Gastroesophageal sphincter (tissue), 4 donors: ENCODE results near the gene CDC34. TPM values are rescaled to one million over a fixed set of nuclear protein-coding genes. Genes with fewer than 3 reads are reported as not detected.

ENCODE experiments used
- ATAC-seq: fragments of 150-250 bp; one replicate; pipeline ENCODE4 v1.9.1; 2016; ENCODE audit warnings: mild to moderate bottlenecking, moderate library complexity
- H3K27ac ChIP-seq, 4 donors: fragments of 200-600 bp; sonication (generic) in 3 of 4; 1 replicate in 3 of 4; 2 replicates in 1 of 4; pipeline ENCODE4 v1.5.1; 2016 to 2019
- H3K27me3 ChIP-seq: fragments of 200-600 bp; sonication (generic); one replicate; pipeline ENCODE4 v1.5.1; 2019
- H3K36me3 ChIP-seq, 2 donors: fragments of 200-600 bp; sonication (generic); one replicate each; pipeline ENCODE4 v1.5.1; 2019; ENCODE audit warnings: control low read depth in 1 of 2
- H3K4me1 ChIP-seq, 3 donors: fragments of 200-600 bp; sonication (generic); 1 replicate in 2 of 3; 2 replicates in 1 of 3; pipeline ENCODE4 v1.5.1; 2016 to 2019; ENCODE audit warnings: control low read depth in 2 of 3
- H3K4me3 ChIP-seq, 2 donors: fragments of 200-600 bp; sonication (generic); one replicate each; pipeline ENCODE4 v1.5.1; 2019; ENCODE audit warnings: mild to moderate bottlenecking in 1 of 2, moderate library complexity in 1 of 2
- H3K9me3 ChIP-seq, 3 donors: fragments of 200-600 bp; sonication (generic); one replicate each; pipeline ENCODE4 v1.5.1; 2017 to 2019; ENCODE audit warnings: control low read depth in 2 of 3
- EP300 ChIP-seq: sonication (generic); formaldehyde crosslinking; IDR thresholded peaks from one replicate; pipeline ENCODE4 v1.6.1; 2017; ENCODE audit warnings: antibody characterized with exemption, mild to moderate bottlenecking
- POLR2A ChIP-seq, 2 donors: fragments of 450-650 bp; IDR thresholded peaks; one replicate each; pipeline ENCODE4 v1.6.1; 2017; ENCODE audit warnings: antibody characterized with exemption in 2 of 2, mild to moderate bottlenecking in 2 of 2, moderate library complexity in 1 of 2
- POLR2AphosphoS5 ChIP-seq: sonication (generic); formaldehyde crosslinking; IDR thresholded peaks from one replicate; pipeline ENCODE4 v1.6.1; 2017; ENCODE audit warnings: antibody characterized with exemption
- WGBS, 2 donors: methylation state at CpG; one replicate each; pipeline ENCODE4 v1.1.5; 2018; ENCODE audit warnings: low coverage in 1 of 2; 5-methylcytosine and 5-hydroxymethylcytosine counted together
- total RNA-seq, 4 donors: library from RNA; depleted of rRNA; stranded (reverse); fragments of >200 nt; gene quantifications; one replicate each; pipeline ENCODE4 v1.1.0, GENCODE V29; 2016
- TF ChIP-seq, protein P1 (sequence below), 4 experiments: fragments of 200-600 bp in 2 of 4; fragments of 450-650 bp in 2 of 4; sonication (generic) in 1 of 4; IDR thresholded peaks; one replicate each; pipeline ENCODE4 v1.5.1; 2017 to 2019; ENCODE audit warnings: antibody characterized with exemption in 4 of 4, mild to moderate bottlenecking in 2 of 4, moderate library complexity in 2 of 4

The CDC34 gene
- total RNA-seq, 4 donors from 2014 or later: 43.2 to 86.9 (median 70.2) TPM

DNA sequence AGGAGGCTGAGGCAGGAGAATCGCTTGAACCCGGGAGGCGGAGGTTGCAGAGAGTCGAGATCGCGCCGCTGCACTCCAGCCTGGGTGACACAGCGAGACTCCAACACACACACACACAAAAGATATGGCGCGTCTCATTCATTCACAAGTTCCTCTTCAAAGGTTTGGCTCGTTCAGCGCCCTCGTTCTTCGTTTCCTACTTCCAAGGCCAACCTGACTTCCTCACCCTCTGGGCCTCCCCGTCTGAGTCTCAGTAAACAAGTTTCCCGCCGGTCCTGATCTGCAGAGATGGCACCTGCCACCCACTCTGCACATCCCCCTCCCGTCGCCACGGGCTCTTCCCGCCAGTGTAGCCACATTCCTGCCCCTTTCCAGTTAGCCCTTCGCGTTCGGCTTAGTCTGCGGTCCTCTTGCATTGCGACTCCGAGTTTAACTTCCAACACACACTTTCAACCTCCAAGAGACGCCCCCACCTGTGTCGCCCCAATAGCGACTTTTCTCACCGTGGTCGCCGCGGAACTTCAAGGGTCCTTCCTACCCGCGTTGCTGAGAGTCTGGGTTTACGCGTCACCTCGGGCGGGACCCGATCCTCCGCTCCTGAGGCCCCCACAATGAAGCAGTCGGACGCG lies 39.5 kb downstream of the CDC34 start:
- Histone ChIP-seq H3K9me3 (no peaks in the 10 kb centered on the region), H3K27ac (peak overlapping the region in 3 of 4 donors; percentile 91 to 95 (median 93)), H3K36me3 (no peaks in the 10 kb centered on the region), H3K27me3 (no peaks in the 10 kb centered on the region), H3K4me1 (peaks cover 0 to 44% (median 30%) of the 10 kb centered on the region in 3 donors), H3K4me3 (peak overlapping the region; percentile 34 to 87)
- TF ChIP-seq, protein P1, sequence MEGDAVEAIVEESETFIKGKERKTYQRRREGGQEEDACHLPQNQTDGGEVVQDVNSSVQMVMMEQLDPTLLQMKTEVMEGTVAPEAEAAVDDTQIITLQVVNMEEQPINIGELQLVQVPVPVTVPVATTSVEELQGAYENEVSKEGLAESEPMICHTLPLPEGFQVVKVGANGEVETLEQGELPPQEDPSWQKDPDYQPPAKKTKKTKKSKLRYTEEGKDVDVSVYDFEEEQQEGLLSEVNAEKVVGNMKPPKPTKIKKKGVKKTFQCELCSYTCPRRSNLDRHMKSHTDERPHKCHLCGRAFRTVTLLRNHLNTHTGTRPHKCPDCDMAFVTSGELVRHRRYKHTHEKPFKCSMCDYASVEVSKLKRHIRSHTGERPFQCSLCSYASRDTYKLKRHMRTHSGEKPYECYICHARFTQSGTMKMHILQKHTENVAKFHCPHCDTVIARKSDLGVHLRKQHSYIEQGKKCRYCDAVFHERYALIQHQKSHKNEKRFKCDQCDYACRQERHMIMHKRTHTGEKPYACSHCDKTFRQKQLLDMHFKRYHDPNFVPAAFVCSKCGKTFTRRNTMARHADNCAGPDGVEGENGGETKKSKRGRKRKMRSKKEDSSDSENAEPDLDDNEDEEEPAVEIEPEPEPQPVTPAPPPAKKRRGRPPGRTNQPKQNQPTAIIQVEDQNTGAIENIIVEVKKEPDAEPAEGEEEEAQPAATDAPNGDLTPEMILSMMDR (IDR thresholded peaks at IDR 0.05): no peak
- TF ChIP-seq POLR2A (IDR thresholded peaks at IDR 0.05) (no peak), EP300 (no peak), POLR2AphosphoS5 (no peak)
- ATAC-seq: no peak
- 2 to 5% methylated on average over 23 to 25 of the region's 45 CpGs for WGBS, 2 donors

DNA sequence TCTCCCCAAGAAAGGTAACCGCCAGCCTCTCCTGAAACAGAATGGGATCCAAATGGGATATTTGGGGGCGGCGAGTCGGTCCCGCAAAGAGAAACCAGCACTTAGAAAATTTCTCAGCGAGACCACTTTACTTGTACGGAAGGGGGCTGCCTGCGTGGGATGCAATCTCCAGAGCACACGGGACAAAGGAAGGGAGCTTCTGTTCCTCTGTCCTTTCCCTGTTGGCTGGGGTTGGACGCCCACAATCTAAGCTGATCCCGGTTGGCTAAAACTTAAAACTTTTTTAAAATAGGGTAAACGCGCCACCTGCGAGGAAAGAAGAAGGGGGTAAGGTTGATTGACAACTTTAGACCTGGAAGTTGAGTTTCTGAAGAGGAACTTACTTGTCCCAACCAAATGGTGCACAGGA lies 40.0 kb downstream of the CDC34 start:
- TF ChIP-seq EP300 (no peak), POLR2AphosphoS5 (no peak), POLR2A (IDR thresholded peaks at IDR 0.05) (no peak)
- TF ChIP-seq, protein P1 (IDR thresholded peaks at IDR 0.05): no peak
- WGBS, 2 donors: 0% methylated on average over 3 to 4 of the region's 14 CpGs
- peak overlapping the region; percentile 34 to 87 for H3K4me3 ChIP-seq
- no peaks in the 10 kb centered on the region for H3K36me3 ChIP-seq
- peaks cover 0 to 49% (median 34%) of the 10 kb centered on the region in 3 donors for H3K4me1 ChIP-seq
- H3K27ac ChIP-seq: peak overlapping the region; percentile 32 to 95 (median 92)
- no peak for ATAC-seq
- H3K27me3 ChIP-seq: no peaks in the 10 kb centered on the region
- H3K9me3 ChIP-seq: no peaks in the 10 kb centered on the region

DNA sequence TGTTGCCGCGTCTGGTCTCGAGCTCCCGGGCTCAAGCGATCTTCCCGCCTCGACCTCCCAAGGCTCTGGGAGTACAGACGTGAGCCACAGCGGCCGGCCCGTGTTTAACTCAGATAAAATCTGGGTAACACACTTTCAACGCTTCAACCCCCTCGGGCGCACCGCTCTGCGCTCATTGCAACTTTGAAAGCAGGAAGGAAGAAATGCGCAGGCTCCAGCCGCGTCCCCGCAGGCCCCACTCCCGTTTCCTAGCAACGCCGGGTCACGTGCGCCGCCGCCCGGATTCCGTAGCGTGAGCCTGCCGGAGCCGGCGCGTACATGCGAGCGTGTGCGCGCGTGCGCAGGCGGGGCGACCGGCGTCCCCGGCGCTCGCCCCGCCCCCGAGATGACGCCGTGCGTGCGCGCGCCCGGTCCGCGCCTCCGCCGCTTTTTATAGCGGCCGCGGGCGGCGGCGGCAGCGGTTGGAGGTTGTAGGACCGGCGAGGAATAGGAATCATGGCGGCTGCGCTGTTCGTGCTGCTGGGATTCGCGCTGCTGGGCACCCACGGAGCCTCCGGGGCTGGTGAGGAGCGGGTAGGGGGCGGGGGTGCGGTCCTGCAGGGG lies 40.7 kb downstream of the CDC34 start, which contains the start of gene BSG:
Gene BSG (plus strand): TSS at position 457 of the 603 bp plus-strand sequence. CDS start 39 bp downstream, at position 496.
- TF ChIP-seq EP300: no peak
- TF ChIP-seq, protein P1 (IDR thresholded peaks at IDR 0.05): peak in 1 of 4 experiments; percentile 31
- TF ChIP-seq POLR2AphosphoS5: peak; percentile 88
- TF ChIP-seq POLR2A (IDR thresholded peaks at IDR 0.05): peak; percentile 94
- WGBS, 2 donors: 0 to 10% methylated on average over 2 to 4 of the region's 79 CpGs
- peaks cover 0 to 56% (median 34%) of the 10 kb centered on the region in 3 donors for H3K4me1 ChIP-seq

DNA sequence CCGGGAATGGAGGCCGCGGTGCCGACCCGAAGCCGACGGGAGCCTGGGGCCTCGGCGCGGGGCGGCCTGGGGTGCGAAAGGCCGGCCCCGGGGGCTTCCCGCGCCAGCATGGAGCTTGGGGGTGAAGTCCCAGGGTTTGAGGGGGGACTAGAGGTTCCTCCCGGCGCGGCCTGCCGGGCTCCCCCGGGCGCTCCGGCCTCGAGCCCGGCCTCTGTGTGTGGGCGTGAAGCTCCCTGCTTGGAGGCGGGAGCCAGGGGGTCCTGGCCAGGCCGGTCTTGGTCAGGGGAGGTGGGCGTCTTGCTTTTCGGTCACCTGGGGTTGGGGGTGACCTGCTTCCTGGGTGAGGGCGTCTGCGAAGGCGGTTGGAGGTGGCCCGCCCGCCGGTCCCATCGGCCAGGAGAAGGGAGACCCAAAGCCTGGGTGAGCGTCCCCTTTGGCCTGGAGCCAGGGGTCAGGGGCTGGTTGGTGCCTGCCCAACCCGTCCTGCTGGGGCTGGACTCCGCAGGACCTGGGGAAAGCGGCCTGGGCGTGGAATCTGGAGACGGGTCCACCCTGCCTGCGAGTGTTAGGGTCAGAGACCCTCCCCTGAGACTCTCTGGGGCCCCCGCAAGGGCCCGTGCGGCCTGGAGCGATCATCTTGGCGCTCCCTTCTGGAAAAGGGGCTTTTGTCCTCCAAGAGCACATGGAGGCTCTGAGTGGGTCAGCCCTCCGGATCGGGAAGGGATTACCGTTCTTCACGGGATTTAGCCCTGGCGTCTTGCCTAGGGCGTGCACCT lies 41.4 kb downstream of the CDC34 start:
- TF ChIP-seq EP300: no peak
- TF ChIP-seq POLR2AphosphoS5: no peak
- TF ChIP-seq POLR2A (IDR thresholded peaks at IDR 0.05): no peak
- Histone ChIP-seq H3K4me3 (peak overlapping the region; percentile 83 to 87), H3K36me3 (peaks cover 0 to 9% of the 10 kb centered on the region in 2 donors), H3K9me3 (no peaks in the 10 kb centered on the region), H3K4me1 (peaks cover 0 to 63% (median 34%) of the 10 kb centered on the region in 3 donors), H3K27me3 (no peaks in the 10 kb centered on the region), H3K27ac (peak overlapping the region; percentile 49 to 95 (median 92))
- 0% methylated on average over 3 of the region's 55 CpGs; no CpG with 5 or more reads in 1 of the 2 donors for WGBS, 2 donors
- ATAC-seq: peak; percentile 8

More for the DNA sequence above, 40.7 kb downstream of the CDC34 start, which contains the start of gene BSG:
- peak; percentile 93 for ATAC-seq
- H3K36me3 ChIP-seq: peaks cover 0 to 2% of the 10 kb centered on the region in 2 donors
- no peaks in the 10 kb centered on the region for H3K9me3 ChIP-seq
- H3K4me3 ChIP-seq: peak within 1 kb of the TSS; percentile 83 to 87
- H3K27me3 ChIP-seq: no peaks in the 10 kb centered on the region
- peak within 1 kb of the TSS; percentile 49 to 95 (median 92) for H3K27ac ChIP-seq

DNA sequence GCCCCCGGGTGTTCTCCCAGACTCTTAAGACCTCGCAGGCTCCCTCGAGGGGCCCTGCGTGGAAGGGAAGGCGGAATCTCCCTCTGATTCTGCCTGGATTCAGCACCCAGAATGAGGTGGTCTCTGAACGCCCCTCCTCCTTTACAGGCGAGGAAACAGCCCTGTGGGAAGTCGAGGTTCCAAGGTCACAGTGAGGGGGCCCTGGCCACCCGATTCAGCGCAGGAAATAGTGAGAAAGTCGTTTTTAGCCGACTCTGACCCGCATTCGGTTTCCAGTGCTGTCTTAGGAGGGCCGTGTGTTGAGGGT lies 41.9 kb downstream of the CDC34 start:
- TF ChIP-seq, protein P1 (IDR thresholded peaks at IDR 0.05): peak in 1 of 4 experiments; percentile 12
- TF ChIP-seq EP300 (no peak), POLR2AphosphoS5 (no peak), POLR2A (IDR thresholded peaks at IDR 0.05) (no peak)
- Histone ChIP-seq H3K9me3 (no peaks in the 10 kb centered on the region), H3K4me3 (peak overlapping the region; percentile 83 to 87), H3K27me3 (no peaks in the 10 kb centered on the region), H3K4me1 (peaks cover 0 to 66% (median 34%) of the 10 kb centered on the region in 3 donors), H3K36me3 (peaks cover 0 to 15% of the 10 kb centered on the region in 2 donors), H3K27ac (peak overlapping the region in 3 of 4 donors; percentile 91 to 95 (median 93))
- WGBS, 2 donors: 0% methylated on average over 1 of the region's 15 CpGs; no CpG with 5 or more reads in 1 of the 2 donors
- no peak for ATAC-seq
